Activated B cell treated with CpG ODN at 0.5 μM for 24 hours (primary cell): ENCODE results near the gene SLC48A1. TPM values are rescaled to one million over a fixed set of nuclear protein-coding genes. Genes with fewer than 3 reads are reported as not detected.

Source experiments
- ATAC-seq: fragments of 200-7000 bp; cut with Tn5 transposase; one replicate; pipeline ENCODE4 v1.10.0; 2021; ENCODE audit warnings: low read depth, mild to moderate bottlenecking, moderate library complexity
- CTCF ChIA-PET: fragments of 350-600 bp; sonication (Branson Sonifier 250); formaldehyde crosslinking; loops from one replicate; lab custom pipeline; 2021; ENCODE audit warnings: antibody characterized with exemption; lab: Charles Lee
- POLR2A ChIA-PET: fragments of 350-600 bp; sonication (Branson Sonifier 250); formaldehyde crosslinking; loops from one replicate; lab custom pipeline; 2021; ENCODE audit warnings: antibody characterized with exemption; lab: Charles Lee
- DNase-seq: peaks from one replicate; pipeline ENCODE4 v3.0.0; 2022
- H3K27ac Mint-ChIP-seq: one replicate; pipeline ENCODE4 v1.8.0; 2020; ENCODE audit warnings: mixed read lengths
- H3K27me3 Mint-ChIP-seq: one replicate; pipeline ENCODE4 v1.8.0; 2021; ENCODE audit warnings: mixed read lengths
- H3K36me3 Mint-ChIP-seq: one replicate; pipeline ENCODE4 v1.8.0; 2021; ENCODE audit warnings: low read depth, mixed read lengths
- H3K4me1 Mint-ChIP-seq: one replicate; pipeline ENCODE4 v1.8.0; 2021; ENCODE audit warnings: mixed read lengths
- H3K4me3 Mint-ChIP-seq: one replicate; pipeline ENCODE4 v1.8.0; 2020; ENCODE audit warnings: mild to moderate bottlenecking, mixed read lengths
- H3K9me3 Mint-ChIP-seq: one replicate; pipeline ENCODE4 v1.8.0; 2020; ENCODE audit warnings: mixed read lengths
- intact Hi-C: fragments of 100-400 bp; cut with micrococcal nuclease; formaldehyde crosslinking; loops from one replicate; pipeline ENCODE4 v1.15.1; 2024
- total RNA-seq: library from RNA; stranded (reverse); gene quantifications from 2 replicates; pipeline ENCODE4 v1.2.3, GENCODE V29; 2022
- TF ChIP-seq, protein P1 (sequence below): fragments of 200-600 bp; IDR thresholded peaks from one replicate; pipeline ENCODE4 v1.8.0; 2022; ENCODE audit warnings: antibody characterized with exemption, mild to moderate bottlenecking

Gene SLC48A1
- total RNA-seq, 1 donor from 2014 or later = 12.8 TPM

DNA sequence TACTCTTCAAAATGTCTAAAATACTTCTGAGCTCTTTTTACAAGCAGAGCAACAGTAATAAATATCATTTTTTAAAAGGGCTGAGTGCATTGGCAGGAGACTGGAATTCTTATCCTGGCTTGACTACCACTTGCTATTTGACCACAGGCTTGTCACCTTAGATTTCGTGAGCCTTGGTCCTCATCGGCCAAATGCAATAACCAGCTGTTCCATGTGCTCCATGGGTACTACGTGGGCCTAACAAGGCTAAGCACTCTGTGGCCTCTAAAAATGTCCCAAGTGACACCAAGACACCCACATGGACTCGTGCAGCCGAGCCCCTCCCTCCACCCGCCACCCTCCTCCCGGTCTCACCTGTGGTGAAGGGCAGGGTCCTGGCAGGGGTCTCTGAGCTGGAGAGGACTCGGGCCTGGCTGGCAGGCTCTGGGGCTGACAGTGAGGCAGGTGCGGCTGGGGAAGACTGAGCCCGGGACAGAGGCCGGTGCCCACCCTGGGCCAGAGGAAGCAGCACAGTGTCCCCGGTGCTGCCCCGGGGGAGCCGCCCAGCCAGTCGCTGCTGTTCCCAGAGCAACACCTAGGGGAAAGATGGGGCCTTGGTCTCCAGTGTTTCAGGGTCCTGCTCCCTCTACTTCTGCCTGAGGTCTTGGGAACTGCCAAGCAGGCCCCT lies 20.1 kb downstream of the SLC48A1 start:
- ATAC-seq = no peak
- peaks cover 4% of the 10 kb centered on the region for H3K4me1 Mint-ChIP-seq
- POLR2A ChIA-PET = no interaction called here
- H3K27me3 Mint-ChIP-seq = no peaks in the 10 kb centered on the region
- H3K36me3 Mint-ChIP-seq = peaks cover 72% of the 10 kb centered on the region
- H3K9me3 Mint-ChIP-seq = no peaks in the 10 kb centered on the region
- CTCF ChIA-PET = interaction anchor here (1.1 to 1.7 kb wide), 3 partner anchors 44 to 77 kb away, joined by 4 to 5 read pairs (median 4); no protein-coding TSS in a partner anchor
- H3K4me3 Mint-ChIP-seq = no peak overlapping the region
- DNase-seq = no peak
- H3K27ac Mint-ChIP-seq = no peak overlapping the region
- intact Hi-C loops = no loop called here
- TF ChIP-seq, protein P1, sequence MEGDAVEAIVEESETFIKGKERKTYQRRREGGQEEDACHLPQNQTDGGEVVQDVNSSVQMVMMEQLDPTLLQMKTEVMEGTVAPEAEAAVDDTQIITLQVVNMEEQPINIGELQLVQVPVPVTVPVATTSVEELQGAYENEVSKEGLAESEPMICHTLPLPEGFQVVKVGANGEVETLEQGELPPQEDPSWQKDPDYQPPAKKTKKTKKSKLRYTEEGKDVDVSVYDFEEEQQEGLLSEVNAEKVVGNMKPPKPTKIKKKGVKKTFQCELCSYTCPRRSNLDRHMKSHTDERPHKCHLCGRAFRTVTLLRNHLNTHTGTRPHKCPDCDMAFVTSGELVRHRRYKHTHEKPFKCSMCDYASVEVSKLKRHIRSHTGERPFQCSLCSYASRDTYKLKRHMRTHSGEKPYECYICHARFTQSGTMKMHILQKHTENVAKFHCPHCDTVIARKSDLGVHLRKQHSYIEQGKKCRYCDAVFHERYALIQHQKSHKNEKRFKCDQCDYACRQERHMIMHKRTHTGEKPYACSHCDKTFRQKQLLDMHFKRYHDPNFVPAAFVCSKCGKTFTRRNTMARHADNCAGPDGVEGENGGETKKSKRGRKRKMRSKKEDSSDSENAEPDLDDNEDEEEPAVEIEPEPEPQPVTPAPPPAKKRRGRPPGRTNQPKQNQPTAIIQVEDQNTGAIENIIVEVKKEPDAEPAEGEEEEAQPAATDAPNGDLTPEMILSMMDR = no peak

DNA sequence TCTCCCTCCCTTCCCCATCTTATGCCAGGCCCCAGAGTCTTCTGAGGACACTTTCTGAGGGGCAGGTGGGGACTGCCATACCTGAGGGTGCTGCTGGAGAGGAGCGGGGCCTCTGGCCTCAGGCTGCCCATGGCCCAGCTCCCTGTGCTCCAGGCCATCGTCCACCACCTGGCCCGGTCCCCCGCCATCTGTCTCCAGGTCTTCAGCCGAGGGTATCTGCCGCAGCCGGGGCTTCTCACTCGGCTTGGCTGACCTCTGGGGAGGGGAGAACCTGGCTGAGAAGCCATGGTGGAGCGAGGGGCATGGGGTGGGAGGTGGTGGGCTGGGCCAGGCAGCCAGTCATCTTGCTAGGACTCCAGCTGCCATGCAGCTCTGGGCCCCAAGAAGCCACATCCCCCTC lies 21.6 kb downstream of the SLC48A1 start:
- DNase-seq (no peak), ATAC-seq (no peak)
- peaks cover 5% of the 10 kb centered on the region for H3K4me1 Mint-ChIP-seq
- TF ChIP-seq, protein P1 = no peak
- H3K36me3 Mint-ChIP-seq = peaks cover 65% of the 10 kb centered on the region
- ChIA-PET POLR2A (interaction anchor here (1.4 kb wide), 1 partner anchor 13 kb away, joined by 3 read pairs; no protein-coding TSS in a partner anchor), CTCF (no interaction called here)
- no peak overlapping the region for H3K27ac Mint-ChIP-seq
- H3K9me3 Mint-ChIP-seq = no peaks in the 10 kb centered on the region
- intact Hi-C loops = no loop called here
- H3K4me3 Mint-ChIP-seq = no peak overlapping the region
- no peaks in the 10 kb centered on the region for H3K27me3 Mint-ChIP-seq

DNA sequence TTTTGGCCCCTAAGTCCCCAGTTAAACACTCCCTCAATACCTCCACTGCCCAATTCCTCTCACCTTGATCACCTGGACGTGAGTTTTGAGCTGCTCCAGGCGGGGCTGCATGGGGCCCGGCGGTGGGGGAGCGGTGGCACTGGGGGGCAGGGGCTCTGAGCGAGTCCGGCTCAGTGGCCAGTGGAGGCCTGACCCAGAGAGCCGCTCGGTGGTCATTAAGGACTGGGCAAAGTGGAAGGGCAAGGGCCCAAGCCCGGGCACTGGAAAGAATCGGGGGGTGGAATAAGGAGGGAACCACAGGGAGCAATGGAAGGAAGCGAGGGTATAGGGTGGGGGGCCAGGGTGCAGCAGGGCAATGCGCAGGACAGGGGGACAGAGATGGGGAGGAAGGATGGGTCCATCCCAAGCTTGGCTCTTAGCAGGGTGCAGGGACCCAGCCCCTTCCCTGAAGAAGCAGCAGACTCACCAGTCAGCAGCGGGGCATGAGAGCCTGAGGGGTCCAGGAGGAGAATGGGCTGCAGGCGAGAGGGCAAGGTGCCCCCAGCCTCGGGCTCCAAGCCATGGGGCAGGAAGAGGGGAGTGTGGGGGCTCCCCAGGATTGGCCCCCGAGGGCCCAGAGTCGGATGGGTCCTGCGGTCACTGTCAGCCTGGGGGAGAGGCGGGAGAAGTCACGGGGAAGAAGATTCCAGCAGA lies 22.2 kb downstream of the SLC48A1 start:
- Mint-ChIP-seq H3K36me3 (peaks cover 63% of the 10 kb centered on the region), H3K4me1 (peaks cover 7% of the 10 kb centered on the region), H3K4me3 (no peak overlapping the region), H3K27me3 (no peaks in the 10 kb centered on the region), H3K9me3 (no peaks in the 10 kb centered on the region), H3K27ac (no peak overlapping the region)
- TF ChIP-seq, protein P1 = no peak
- DNase-seq (no peak), ATAC-seq (no peak)
- POLR2A ChIA-PET = interaction anchor here (1.4 kb wide), 1 partner anchor 13 kb away, joined by 3 read pairs; no protein-coding TSS in a partner anchor
- CTCF ChIA-PET = interaction anchor here (8.3 kb wide), 1 partner anchor 40 kb away, joined by 245 read pairs; no protein-coding TSS in a partner anchor
- intact Hi-C loops = no loop called here

DNA sequence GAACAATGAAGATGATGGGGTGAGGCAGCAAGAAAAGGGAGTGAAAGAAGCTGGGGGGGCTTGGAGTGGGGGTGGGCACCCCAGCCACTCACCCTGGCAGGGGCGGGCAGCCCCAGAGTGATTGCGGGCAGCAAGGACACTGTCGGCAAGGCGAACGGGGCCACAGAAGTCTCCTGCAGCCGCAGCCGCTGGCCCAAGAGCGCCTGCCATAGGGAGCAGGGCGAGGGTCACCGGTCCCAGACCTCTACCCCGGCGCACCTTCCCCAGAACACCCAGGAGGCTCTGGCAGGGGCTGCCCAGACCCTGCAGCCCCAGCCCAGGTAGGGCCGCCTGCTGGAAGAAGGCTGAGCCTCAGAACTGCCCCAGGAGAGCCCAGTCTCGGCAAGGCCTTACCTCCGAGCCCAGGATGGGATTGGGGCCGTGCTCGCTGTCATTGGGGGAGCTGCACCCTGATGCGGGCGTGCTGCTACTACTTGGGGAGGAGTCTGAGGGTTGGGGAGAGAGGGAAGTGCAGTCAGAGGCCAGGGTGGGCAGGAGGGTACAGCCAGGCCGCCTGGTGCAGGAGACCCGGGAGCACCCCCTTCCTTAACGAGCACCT lies 22.9 kb downstream of the SLC48A1 start:
- ATAC-seq = no peak
- ChIA-PET CTCF (interaction anchor here (1.9 to 8.3 kb wide), 3 partner anchors 13 to 40 kb away, joined by 20 to 245 read pairs (median 23); no protein-coding TSS in a partner anchor), POLR2A (interaction anchor here (2.1 kb wide), 1 partner anchor 23 kb away, joined by 7 read pairs; the partner anchor contains the start of gene HDAC7)

More for the DNA sequence above, 22.9 kb downstream of the SLC48A1 start:
- TF ChIP-seq, protein P1 = no peak
- Mint-ChIP-seq H3K4me1 (peaks cover 9% of the 10 kb centered on the region), H3K4me3 (no peak overlapping the region), H3K36me3 (peaks cover 60% of the 10 kb centered on the region), H3K27ac (no peak overlapping the region), H3K27me3 (no peaks in the 10 kb centered on the region), H3K9me3 (no peaks in the 10 kb centered on the region)
- intact Hi-C loops = loop anchor here (2.0 kb wide), 1 partner anchor 17 kb away; no protein-coding TSS in a partner anchor
- DNase-seq = no peak
